GM18519 (cell line): ENCODE results near the gene CEBPE.

Source experiments
- ATAC-seq: cut with Tn5 transposase; IDR thresholded peaks from one replicate; pipeline ENCODE4 v1.9.1; 2021; ENCODE audit warnings: mild to moderate bottlenecking, moderate library complexity; ENCODE audit not compliant: unreplicated experiment, low FRiP score

The CEBPE gene

DNA sequence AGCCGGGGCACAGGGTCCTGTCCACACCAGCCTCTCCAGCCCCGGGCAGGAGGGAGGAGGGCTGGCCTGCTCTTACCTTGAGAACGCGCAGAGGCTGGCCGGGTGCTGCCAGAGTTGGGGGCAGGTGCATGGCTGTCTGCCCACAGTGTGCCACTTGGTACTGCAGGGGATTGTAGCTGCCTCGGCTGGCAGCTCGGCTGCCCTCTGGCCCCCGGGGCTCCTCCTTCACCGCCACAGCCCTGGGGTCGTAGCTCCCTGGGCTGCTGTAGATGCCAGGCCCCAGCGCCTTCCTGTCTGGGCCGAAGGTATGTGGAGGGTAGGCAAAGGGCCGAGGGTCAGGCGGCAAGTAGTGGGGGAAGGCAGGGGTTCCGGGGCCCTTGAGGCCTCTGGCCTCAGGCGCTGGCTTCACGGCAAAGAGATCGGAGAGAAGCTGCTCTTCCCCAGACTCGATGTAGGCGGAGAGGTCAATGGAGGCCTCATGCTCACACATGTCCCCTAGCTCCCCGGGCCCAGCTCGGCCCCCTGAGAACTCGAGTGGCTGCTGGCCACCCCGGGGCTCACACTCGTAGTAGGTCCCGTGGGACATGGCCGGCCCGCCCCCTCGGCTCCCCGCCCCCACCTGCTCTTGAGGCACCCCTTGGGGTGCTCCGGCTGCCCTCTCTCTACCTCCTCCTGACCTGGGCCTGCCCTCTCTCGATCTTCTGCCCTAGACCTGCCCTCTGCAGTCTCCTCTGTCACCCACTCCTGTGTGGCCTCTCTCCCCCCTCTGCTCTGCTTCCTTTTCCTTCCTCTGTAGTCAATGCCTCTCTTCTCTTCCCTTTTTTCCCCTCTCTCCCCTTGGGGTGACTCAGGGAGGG lies at the start of gene CEBPE:
CEBPE (minus strand) TSS at position 750 of the 857 bp plus-strand sequence; CDS start at position 586, 164 bp downstream.
- no peak for ATAC-seq

- ATAC-seq = no peak
These were observed 49.2 kb upstream of the CEBPE start for GRCh38 chr14:23168246-23168645.

DNA sequence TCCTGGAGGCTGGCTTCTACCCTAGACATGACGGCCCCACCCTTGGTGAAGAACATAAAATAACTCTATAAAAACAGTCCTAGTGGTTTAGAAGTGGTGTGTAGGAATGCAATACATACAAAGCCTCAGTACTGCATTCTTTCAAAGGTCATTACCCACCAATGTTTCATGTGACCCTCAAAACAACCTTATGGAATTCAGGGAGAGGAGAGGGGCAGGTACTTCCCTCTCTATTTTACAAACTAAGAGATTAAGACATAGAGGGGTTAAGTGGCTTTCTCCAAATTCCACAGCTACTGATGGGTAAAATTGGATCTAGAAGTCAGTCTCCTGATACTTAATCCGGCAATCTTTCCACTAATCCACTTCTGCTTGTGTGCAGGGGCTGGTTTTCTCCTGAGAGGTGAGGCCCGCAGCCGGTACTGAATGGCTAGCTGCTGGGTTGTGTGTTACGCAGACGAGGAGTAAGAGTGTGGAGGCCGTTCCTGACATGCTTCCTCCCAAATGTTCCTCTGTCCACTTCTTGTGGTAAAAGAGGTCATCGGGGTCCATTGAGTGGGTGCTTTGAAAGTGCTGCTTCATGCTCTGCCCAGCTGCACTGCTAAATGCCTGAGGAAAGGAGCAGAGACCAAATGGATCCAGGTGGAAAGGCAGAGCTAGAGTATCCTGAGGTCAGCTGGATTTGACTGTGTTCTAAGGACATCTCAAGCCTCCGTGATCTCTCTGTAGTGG lies 48.2 kb upstream of the CEBPE start:
- no peak for ATAC-seq

GRCh38 chr14:23164949-23165348 lies 45.9 kb upstream of the CEBPE start:
- ATAC-seq = no peak

DNA sequence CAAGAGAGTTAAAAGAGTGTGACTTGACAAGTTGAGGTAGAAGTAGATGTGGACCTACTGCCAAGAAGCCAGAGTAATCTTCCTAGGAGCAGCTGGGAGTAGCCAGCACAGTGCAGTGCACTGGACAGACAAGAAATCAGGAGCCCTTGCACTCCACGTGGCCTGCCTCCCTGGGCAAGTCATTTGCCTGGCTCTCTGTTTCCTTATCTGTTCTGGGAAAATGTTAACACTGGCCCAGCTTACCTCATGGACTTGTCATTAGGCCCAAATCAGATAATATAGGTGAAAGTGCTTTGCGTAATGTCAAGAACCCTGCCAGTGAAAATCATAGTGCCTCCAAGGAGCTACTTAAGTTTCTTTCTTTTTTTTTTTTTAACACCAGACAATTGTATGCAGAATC lies 45.2 kb upstream of the CEBPE start:
- ATAC-seq = no peak

DNA sequence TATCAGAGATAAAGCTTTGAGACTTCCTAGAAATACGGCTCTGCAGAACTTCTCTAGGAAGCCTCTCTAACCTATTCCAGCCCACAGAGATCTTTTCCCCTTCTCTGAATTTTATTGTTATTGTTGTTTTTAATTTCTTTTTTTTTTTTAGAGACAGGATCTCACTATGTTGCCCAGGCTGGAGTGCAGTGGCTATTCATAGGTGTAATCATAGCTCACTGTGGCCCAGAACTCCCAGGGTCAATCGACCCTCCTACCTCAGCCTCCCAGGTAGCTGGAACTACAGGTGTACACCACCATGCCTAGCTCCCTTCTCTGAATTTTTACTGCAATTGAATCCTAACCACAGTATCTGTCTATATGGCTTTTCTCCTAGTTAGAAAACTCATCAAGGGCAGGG lies 44.8 kb upstream of the CEBPE start:
- ATAC-seq = no peak

DNA sequence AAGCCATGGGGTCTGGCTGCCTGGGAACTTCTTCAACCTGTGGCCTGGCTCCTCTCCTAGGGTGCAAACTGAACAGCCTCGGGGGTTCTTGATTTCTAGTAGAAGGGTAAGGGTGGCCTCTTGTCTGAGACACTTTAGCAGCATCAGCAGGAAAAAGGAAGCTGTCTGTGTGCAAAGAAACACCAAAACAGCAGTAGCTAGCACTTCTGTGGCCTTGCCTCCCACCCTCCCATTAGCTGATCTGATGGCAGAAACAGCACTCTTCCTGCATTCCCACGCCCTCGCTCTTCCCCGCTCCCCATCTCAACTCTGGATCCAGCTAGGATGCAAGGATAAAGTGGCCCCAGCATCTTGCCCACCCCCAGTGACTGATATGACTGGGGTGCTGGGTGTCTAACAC lies 43.7 kb upstream of the CEBPE start:
- no peak for ATAC-seq

DNA sequence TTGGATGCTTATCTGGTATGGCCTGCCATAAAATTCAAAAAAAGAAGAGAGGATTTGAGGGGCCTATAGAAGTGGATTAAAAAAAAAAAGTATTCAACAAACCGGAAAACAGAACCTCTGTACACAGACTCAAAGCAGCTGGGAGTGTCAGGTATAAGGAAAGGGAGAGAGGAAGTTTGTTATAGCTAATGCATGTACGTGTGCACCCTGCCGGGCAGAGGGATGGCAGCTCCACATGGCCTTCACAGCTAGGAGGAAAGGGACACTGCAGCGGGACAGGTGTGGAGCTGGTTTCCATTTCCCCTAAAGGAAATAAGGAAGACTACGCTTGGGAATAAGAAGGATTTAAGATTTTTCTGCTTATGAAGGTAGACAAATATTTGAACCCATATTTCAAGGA lies 43.0 kb upstream of the CEBPE start:
- ATAC-seq = no peak

DNA sequence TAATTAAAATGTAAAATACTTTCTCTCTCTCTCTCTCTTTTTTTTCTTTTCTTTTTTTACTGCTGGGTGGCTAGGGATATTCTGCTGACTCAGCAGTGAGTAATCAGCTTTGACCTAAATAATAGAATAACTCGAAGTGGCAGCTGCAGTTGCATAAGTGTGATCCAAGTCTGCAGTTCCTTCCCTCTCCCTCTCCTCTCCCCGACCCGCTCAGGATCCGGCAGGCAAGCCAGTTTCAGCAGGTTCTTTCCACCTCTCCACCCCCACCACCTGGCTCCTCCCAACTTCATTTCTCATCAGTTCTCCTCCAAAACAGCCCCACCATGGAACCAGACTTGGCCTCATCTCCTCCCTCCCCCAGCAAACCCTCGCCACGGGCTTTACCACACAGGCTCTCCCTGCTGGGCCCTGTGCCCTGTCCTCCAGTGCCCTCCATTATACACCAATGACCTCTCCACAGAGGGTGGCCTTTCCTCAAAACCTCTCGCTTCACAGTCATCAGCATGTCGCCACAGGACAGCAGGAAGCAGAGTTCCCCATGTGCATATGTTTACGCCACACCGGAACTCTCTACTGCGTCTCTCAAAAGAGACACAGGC lies 42.0 kb upstream of the CEBPE start:
- ATAC-seq = no peak

- no peak for ATAC-seq
These were observed 40.5 kb upstream of the CEBPE start for GRCh38 chr14:23159532-23159931.

GRCh38 chr14:23158779-23159178 lies 39.7 kb upstream of the CEBPE start:
- no peak for ATAC-seq

- ATAC-seq = no peak
These were observed 36.0 kb upstream of the CEBPE start for GRCh38 chr14:23154964-23155587.

GRCh38 chr14:23153851-23154796 lies 35.1 kb upstream of the CEBPE start:
- ATAC-seq = no peak

DNA sequence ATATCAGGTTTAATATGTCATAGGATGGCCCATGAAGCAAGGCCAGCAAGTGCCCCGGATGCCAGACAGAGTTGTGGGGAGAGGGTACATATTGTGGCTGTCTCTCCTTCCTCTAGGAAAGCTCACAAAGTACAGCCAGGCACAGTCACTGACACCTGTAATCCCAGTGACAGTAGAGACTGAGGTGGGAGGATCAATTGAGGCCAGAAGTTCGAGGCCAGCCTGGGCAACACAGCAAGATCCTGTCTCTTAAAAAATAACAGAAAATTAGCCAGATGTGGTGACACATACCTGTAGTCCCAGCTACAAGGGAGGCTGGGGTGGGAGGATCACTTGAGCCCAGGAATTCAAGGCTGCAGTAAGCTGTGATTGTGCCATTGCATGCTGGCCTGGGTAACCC lies 32.3 kb upstream of the CEBPE start:
- ATAC-seq = no peak

DNA sequence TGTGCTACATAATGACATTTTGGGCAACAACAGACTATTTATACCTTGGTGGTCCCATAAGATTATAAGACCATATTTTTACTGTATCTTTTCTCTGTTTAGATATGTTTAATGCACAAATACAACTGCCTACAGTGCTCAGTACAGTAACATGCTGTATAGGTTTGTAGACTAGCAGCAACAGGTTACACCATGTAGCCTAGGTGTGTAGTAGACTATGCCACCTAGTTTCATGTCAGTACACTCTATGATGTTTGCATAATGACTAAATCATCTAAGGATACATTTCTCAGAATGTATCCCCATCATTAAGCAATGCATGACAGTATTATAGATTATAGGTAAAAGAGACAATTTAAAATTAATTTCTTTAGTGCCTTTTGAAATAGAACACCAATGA lies 30.7 kb upstream of the CEBPE start:
- no peak for ATAC-seq

- no peak for ATAC-seq
These were observed 29.7 kb upstream of the CEBPE start for GRCh38 chr14:23148591-23149249.

DNA sequence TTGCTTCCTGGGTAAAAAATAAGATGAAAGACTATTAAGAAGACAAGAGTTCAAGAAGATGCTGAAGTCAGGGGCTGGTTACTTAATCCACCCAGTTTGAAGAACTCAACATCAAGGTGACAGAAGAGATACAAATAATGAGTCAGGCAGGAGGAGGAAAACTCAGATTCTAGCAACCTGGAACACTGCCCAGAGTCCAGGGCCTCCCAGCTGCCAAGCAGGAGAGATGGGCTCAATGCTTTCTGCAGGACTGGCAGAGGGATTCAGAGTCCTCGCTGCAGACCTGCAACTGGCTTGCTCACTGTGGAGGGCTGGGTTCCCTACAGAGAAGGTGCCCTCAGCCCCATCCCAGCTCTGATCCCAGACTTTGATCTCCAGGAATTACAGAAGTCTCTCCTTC lies 28.6 kb upstream of the CEBPE start:
- no peak for ATAC-seq

GRCh38 chr14:23146980-23147379 lies 27.9 kb upstream of the CEBPE start:
- ATAC-seq = no peak

GRCh38 chr14:23146351-23146910 lies 27.4 kb upstream of the CEBPE start:
- ATAC-seq = no peak
